Hematopoietic multipotent progenitor cell treated with erythropoietin and hydrocortisone succinate and interleukin-3 and kit ligand, for 17 days (in vitro differentiated cells): Measurements from ENCODE around the gene ADAD2.

Experiments
- DNase-seq: peaks from one replicate; pipeline ENCODE4 v3.0.0-alpha.2; 2015; ENCODE audit warnings: low spot score

The ADAD2 gene

DNA sequence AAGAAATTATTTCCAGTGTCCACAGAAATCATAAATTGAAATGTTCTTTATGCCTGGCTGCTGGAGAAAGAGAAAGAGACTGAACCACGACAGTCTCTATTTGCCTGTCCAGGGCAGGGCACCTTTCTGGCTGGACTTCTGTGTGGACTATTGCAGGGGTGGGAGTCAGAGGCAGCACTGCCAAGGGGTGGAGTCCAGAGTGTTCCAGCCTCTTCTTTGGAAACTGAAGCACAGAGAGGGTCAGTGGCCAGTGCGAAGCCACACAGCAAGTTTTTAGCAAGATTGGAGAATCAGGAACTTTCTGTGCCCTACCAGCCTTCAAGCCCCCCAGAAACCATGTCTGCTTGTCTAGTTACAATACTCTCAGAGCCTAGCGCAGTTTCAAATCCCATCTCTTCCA is 33.6 kb downstream of the ADAD2 start:
- DNase-seq: no peak

DNA sequence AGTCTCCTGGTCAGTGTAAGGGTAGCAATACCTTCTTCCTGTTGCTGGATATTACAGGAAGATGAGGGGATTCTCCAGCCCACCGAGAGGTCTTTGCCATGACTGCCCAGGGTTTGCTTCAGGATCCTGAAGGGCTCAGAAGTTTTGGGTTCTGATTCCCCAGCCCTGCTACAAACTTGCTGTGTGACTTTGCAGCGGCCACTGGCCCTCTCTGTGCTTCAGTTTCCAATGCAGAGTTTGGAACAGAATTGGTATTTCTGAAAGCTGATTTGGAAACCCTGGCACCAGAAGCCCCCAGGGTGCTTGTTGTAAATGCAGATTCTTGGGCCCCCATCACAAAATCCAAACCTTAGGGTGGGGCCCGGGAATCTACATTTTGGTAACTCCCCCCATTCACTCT is 34.2 kb downstream of the ADAD2 start:
- DNase-seq: no peak

DNA sequence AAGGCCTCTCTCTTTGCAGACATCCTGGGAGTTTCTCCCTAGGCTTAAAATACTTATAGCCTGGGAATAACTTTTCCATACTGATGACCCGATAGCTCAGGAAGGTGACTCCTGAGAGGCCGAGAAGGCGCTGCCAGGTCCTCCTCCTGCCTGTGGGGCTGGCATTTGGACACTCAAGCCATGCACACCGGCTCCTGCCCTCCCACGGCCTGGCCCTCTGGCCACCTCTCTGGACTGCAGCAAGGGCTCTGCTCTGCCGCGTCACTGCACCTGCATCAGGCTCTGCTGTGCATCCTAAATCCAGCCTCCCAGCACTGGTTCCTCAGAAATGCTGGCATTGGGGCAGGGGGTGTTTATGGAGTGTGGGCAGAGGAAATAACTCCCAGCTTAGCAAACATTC is 34.6 kb downstream of the ADAD2 start:
- DNase-seq: no peak

DNA sequence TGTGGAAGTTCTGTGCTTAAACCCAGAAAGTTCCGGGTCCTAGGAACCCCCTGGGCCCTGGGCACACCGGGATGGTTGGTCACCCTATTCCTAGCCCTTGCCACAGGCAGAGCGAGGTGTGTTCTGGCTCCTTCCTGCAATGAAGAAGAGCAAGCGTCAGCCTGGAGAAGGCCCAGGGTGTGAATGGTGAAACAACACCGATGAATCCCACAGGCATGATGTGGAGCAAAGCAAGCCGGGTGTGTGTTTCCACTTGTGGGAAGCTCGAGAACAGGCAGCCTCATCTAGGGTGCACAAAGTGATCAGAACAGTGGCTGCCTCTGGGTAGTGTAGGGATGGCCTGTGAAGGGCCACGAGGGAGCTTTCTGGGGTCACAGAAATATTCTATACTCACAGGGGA is 35.1 kb downstream of the ADAD2 start:
- no peak for DNase-seq

DNA sequence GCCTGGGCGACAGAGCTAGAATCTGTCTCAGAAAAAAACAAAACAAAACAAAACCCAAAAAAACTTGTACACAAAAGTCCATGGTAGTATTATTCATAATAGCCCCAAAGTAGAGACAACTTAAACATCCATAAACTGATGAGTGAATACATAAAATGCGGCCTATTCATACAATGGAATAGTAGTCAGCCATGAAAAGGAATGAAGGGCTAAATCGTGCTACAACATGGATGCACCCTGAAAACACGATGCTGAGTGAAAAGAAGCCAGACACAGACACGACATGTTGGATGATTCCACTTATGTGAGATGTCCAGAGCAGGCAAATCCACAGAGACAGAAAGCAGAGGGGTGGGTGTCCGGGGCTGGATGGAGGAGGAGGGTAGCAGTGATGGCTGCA is 36.6 kb downstream of the ADAD2 start:
- no peak for DNase-seq

DNA sequence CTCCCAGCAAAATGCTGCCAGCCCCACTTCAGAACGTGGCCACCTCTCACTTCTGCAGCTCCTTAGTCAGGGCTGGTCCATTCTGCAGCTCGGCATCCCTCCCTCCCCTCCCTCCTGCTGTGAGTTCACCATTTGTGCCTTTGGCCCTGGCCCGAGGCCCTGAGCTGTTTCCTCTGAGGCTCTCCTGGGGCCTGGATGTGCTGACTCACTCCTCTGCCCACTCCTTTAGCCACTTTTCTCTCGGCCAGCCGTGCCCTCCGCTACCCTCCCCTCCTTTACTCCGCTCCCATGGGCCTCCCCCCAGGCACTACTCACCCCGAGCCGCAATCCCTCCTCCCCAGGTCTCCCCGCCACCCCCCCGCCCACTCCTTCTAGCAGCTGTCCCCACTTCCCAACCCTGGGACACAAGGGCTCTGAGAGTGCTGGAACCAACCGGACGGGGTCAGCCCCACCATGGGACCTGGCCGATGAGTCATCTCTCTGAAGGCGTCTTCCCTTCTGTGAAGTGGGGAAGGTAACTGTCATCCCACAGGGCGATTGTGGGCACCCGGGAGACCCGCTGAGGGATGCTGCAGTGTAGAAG is 37.4 kb downstream of the ADAD2 start:
- no peak for DNase-seq

DNA sequence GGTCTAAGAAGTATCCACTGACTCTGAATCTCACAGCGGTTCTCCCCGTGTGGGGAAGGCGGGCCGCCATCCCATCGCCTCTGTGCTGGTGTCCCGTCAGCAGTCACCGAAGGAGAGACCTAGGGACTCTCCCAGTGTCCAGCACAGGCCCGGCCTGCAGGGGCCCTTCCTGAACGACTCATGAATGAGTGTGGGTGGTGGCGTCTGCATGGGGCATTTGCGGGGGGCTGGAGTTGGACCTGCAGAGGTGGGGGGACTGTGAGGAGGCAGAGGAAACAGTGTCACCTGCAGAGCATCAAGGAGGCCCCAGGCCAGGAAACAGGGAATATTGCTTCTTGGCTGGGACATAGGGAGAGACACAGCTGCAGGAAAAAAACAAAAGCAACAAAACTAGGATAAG is 38.5 kb downstream of the ADAD2 start:
- DNase-seq: no peak

DNA sequence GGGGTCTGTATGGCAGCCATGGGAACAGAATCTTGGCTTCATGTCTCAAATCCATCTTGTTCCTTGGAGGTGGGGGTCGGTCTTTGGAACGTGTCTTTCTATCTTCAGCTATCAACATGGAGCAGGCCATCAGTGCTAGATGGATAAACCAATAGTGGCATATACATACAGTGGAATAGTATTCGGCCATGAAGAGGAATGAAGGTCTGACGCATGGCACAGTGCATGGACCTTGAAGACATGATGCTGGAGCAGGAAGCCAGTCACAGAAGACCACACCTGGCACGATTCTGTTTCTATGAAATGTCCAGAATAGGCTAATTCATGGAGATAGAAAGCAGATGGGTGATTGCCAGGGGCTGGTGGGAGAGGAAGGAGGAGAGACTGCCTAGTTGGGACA is 41.1 kb downstream of the ADAD2 start:
- DNase-seq: no peak

DNA sequence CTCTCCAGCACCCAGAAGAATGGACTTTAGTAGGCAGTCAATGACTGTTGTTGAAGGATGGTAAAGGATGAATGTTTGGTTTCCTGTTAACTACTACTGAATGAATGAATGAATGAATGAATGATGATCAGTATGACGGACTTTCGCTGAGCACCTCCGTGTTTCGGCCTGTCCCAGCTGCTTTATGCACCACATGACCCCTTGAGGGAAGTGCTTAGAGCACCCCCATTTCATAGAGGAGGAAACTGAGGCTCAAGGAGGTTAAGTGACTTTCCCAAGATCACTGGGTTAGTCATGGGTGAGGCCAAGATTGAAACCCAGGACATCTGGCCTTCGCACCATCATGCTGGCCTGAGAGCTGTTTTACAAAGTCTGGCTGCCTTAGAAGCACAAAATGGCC is 42.0 kb downstream of the ADAD2 start:
- DNase-seq: no peak

DNA sequence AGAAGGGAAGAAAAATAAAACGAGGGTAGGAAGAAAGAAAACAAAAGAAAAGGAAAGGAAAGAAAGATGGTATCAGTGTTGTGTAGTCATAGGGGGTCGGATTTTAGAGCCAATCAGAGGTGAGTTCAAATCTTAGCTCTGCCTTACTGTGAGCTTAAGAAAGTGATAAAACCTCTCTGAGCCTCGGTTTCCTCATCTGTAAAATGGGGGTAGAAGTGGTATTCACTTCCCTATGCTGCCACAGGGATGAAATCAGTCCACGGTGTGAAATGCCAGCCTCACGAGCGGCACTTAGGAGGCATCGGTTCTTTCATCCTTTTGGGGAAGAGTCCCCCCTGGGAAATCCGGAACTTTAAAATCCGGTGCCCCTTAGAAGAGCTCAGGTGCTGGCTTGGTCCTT is 42.8 kb downstream of the ADAD2 start:
- DNase-seq: no peak

DNA sequence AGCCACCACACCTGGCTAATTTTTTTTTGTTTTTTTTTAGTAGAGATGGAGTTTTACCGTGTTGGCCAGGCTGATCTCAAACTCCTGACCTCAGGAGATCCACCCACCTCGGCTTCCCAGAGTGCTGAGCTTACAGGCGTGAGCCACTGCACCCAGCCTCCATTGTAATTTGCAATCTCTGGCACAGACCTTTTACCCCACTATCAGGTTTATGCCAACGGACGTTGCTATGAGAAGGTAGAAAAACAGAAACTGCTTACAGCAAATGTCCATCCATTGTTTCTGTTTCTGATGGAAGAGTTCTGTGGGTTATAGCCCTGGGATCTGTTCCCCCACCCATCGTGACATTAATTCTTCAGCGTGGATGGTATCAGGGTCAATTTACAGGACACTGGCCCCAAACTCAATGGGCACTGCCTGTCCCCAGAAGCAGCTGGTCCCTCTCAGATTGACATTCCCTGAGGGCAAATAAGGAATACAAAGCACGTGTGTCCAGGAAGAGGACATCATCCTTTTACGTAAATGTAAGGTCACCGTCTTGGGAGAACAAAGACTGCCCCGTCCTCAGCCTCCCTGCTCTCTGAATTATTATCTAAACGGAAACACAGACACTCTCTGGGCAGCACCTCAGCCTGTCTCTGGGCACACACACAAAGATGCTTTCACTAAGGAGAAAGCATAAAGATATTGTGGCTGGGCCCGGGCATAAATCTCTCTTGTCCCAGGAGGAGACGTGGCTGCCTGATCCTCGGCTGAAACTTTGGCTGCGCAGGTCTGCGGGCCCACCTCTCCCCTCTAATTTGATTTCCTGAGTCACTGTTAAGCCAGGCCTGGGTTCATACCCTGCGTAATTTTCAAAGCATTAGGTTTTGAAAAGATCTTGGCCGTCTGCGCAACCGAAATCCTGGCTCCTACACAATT is 43.6 kb downstream of the ADAD2 start:
- no peak for DNase-seq

DNA sequence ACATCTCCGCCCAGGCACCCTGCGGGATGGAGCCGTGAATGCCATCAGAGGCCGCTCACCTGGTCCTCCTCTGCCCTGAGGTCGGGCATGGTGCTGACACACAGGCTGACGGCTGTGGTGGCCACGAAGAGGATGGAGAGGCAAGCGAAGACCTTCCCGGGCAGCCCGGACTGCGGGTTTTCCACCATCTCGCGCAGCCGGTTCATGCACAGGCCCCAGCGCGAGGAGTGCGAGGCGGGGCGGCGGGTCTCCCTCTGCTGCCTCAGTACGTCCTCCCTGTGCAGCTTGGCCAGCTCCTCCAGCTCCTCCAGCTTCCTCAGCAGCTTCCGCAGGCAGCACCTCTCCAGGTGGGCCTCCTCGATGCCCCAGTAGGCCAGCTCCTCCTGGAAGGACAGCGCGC is 45.7 kb downstream of the ADAD2 start:
- no peak for DNase-seq

DNA sequence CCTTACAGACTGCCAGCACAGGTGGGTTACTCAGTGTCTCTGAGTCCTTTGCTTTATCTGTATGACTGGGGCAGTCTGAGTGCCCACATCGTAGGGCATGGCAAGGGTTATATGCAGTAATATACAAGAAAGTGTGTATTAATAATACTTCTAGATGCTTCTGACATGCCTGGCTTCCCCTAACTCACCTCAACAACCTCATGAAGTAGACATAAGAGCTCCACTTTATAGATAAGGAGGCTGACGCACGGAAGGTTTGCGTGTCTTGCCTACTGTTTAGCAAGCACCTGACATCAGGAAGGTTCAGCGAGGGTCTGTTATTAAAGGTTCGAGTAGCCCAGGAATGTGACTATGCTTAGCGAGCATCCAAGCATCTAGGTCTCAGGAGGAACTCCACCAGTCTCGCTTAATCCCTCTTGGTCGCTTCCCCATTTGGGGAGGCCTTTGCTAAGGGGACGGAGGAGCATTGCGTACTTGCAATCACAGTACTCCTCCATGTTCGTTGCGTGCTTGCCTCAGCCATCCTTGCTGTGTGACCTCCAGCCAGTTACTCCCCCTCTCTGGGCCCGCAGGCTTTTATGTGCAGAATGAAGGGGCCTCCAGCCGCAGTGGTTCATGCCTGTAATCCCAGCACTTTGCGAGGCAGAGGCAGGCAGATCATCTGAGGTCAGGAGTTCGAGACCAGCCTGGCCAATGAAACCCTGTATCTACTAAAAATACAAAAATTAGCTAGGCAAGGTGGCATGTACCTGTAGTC is 47.2 kb downstream of the ADAD2 start:
- no peak for DNase-seq

DNA sequence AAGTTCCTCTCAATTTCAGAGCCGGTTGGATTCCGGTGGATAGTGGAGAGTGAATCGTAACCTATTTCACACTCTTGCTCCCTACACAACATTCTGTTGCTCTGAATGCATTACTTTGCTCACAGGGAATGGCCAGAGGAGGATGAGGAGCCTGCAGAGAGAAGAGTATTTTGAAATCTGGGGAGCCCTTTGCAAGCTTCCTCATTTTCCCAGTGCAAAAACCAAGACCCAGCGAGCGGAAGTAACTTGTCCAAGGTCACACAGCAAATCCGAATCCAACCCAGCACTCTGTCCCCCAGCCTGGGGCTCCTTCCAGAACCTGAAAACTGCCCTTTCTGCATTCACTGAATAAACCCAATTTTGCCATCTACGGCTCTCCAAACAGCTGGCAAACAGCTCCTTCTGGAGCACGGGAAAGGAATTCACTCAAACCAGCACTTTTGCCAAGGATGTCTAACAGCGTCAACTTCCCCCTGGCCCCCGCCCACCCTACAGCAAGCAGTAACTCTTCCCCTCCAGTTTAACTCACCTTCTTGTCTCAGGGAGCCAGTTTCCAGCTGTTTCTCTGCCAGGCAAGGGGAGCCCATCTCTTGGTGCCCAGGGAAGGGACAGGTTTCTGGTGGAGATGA is 48.3 kb downstream of the ADAD2 start:
- DNase-seq: no peak

DNA sequence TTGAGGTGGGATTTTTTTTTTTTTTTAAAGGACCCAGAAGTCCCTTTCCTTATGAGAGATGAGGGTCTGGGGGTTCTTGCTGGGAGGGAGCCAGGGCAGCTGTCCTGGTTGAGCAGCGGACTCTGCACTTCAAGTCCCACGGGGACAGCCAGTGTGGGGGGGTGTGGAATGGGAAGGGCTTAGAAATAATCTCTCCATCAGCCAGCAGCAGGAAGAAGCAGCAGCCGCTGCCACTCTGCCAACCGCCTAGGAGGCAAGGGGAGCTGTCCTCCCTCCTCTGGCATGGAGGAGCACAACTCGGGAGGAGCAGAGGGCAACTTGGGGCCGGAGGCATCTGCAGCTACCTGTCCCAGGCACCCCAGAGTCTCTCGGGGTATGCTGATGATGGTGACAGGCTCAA is 49.0 kb downstream of the ADAD2 start, which contains the start of gene KCNG4:
TSS of gene KCNG4 (minus strand) at position 104 of the 400 bp plus-strand sequence. CDS start 2,527 bp downstream, outside the sequence.
- DNase-seq: no peak

DNA sequence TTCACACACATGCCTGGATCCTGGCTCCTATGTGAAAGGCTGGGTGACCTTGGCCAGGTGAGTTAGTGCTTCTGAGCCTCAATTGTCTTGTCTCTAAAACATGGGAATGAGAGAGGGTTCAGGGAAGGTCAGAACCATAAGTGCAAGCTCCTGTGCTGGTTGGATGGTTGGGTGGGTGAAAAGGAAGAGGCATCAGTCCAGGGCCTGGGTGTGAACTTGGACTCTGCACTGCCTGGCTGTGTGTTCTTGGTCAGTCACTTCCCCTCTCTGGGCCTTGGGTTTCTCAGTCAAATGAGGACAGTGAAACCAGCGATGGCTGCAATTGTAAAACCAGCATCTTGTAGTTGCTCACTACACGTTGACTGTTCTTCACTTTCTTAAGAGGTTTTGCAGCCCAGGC is 49.5 kb downstream of the ADAD2 start:
- DNase-seq: no peak

DNA sequence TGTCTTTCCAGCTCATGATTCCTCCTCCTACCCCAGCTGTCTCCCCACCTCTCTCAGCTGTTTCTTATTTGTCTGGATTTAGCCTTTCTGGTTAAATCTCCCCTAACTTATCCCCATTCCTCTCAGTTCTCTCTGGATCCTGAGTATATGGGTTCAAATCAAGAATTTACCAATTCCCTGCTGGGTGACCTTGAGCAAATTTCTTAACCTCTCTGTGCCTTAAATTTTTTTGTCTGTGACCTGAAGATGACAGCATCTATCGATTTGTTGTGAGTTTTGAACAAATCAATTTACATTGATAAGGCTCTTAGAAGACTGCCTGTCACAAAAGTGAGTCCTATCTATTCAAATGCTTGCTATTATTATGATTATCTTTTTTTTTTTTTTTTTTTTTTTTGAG is 50.8 kb downstream of the ADAD2 start:
- DNase-seq: no peak

DNA sequence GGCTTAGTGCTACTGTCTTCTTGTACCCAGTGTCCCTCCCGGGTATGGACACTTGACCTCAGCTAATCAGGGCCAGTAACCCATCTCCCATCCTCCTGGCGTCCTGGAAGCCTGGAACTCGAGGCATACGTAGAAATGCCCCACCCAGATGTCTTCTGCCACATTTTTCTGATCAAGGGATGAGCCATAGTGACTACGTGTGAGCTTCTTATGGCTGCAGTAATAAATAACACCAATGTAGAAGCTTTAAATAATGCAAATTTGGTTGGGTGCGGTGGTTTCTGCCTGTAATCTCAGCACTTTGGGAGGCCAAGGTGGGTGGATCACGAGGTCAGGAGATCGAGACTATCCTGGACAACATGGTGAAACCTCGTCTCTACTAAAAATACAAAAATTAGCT is 51.9 kb downstream of the ADAD2 start:
- no peak for DNase-seq

DNA sequence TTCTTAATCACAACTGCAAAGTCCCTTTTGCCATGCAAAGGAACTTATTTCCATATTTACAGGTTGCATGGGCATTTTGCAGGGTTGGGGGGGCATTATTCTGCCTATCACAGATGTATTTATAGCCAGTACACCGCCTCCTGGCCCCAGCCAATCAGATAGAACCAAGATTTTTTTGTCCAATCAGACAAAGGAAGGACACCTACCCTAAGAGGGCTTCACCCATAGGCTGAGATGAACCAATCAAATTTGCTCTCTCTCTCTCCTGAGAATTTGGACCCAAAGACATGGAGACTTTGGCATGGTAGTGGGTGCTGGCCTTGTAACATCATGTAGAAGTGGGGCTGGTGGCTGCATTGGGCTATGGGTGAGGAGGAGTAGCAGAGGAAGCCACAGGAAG is 52.8 kb downstream of the ADAD2 start:
- no peak for DNase-seq

DNA sequence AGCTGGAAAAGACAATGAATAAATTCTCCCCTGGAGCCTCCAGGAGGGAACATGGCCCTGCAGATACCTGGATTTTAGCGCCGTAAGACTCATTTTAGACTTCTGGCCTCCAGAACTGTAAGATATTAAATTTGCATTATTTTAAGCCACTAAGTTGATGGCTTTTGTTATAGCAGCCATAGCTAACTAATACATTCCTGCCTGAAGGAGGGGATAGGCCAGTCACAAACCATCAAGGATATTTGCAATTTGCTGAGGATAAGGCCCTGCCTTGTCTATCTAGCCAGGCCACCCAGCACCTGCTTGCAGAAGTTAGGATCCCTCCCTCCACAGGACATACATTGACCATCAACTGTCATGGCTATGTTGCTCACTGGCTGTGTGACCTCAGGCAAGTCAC is 53.8 kb downstream of the ADAD2 start:
- no peak for DNase-seq

DNA sequence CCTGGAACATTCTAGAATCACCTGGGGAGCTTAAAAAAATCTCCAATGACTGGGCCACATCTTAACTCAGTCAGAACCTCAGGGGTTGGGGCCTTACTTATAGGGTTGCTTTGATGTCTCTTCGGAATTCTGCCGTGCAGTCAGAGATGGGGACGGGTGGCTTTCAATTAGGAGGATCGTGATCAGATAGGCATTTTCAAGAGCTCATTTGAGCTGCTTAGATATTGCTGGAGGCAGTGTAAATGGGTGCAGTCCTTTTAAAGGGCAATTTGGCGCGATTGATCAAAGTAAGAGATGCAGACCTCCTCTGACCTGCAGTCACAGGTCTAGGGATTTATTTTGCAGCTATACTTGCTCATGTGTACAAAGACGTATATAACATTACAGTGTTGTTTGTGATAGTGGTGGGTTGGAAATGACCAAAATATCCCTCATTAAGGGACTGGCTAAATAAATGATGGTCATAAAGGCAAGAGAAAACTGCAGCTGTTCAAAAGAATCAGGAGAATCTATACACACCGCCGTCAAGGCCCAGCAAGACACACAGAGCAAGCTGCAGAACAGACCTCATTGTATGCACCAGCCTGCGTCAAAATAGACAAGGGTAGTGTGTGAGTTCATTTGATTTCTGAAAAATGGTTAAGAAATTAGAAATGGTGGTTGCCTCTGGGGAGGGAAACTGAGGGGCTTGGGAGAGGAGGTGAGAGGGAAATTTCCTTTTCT is 55.2 kb downstream of the ADAD2 start:
- DNase-seq: no peak

DNA sequence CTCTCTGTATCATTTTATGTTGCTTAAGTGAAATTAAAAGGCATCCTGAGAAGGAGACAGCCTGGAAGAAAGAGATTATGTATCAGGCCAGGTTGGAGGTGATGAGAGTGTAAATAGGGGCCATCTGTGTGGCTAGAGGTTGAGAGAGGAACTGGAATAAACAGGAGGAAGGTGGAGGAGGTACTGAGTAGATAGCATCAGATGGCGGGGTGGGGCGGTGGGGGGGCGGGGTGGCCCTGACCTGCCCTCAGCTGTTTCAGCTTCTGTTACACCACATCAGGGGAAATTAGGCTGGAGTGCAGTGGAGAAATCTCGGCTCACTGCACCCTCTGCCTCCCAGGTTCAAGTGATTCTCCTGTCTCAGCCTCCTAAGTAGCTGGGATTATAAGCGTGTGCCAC is 55.7 kb downstream of the ADAD2 start:
- no peak for DNase-seq
